GM12891 (cell line): ENCODE results near the gene LHX3.

Source experiments
- POLR2A ChIP-seq: IDR thresholded peaks from 2 replicates; pipeline ENCODE4 v1.6.1; 2011; ENCODE audit warnings: low read depth, low read length, control low read depth
- POLR2AphosphoS5 ChIP-seq: IDR thresholded peaks from 2 replicates; pipeline ENCODE4 v1.6.1; 2011; ENCODE audit warnings: low read depth, low read length, control low read depth
- POU2F2 ChIP-seq: IDR thresholded peaks from 2 replicates; pipeline ENCODE4 v1.6.1; 2011; ENCODE audit warnings: low read depth, mild to moderate bottlenecking, control low read depth, low read length, moderate library complexity
- SPI1 ChIP-seq: IDR thresholded peaks from 2 replicates; pipeline ENCODE4 v1.6.1; 2011; ENCODE audit warnings: low read depth, low read length, control low read depth
- TAF1 ChIP-seq: IDR thresholded peaks from 2 replicates; pipeline ENCODE4 v1.6.1; 2011; ENCODE audit warnings: low read depth, low read length, control low read depth

- no peak for TF ChIP-seq TAF1
- no peak for TF ChIP-seq POLR2AphosphoS5
- no peak for TF ChIP-seq POLR2A
- no peak for TF ChIP-seq SPI1
- TF ChIP-seq POU2F2: no peak
Measured at GRCh38 chr9:136171801-136172411, 33.0 kb downstream of the LHX3 start.
